GM15510 (cell line): ENCODE results near the gene KLHDC1.

Experiments
- POLR2A ChIP-seq: IDR thresholded peaks from 3 replicates; pipeline ENCODE4 v1.6.1; 2011; ENCODE audit warnings: borderline replicate concordance; ENCODE audit not compliant: insufficient read length; ENCODE audit errors: extremely low read depth

Gene KLHDC1

DNA sequence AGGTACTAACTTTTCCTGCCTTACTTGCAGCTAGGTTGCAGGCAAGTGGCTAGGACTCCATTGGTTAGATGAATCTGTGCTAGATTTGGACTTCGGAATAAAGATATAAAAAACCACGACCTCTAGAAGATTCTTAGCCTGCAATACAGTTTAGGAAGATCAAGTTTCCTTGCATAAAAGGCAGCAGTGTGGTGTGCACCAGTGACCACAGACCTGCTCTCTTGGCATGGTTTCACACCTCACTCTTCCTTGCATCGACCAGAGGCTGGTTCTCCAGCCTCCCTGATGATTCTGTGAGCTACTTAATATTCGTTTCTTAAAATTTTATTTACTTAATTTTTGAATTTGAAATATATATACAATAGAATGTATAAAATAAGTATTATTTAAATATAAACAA is 9.8 kb downstream of the KLHDC1 start:
- no peak for TF ChIP-seq POLR2A

DNA sequence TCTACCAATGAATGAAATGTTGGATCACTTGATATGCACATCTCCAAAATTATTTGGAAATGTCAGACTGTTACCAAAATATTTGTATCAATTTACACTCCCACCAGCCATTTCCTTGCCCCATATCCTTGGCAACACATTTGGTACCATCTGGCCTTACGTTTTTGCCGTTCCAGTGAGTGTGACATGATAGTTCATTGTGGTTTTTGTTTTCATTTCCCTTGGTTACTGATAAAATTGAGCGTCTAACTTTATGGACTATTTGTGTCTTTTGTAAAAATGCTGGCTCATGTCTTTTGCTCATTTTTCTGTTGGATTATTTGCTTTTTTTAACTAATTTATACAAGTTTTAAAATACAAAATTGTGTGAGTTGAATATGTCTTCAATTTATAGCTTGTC is 11.0 kb downstream of the KLHDC1 start:
- no peak for TF ChIP-seq POLR2A

DNA sequence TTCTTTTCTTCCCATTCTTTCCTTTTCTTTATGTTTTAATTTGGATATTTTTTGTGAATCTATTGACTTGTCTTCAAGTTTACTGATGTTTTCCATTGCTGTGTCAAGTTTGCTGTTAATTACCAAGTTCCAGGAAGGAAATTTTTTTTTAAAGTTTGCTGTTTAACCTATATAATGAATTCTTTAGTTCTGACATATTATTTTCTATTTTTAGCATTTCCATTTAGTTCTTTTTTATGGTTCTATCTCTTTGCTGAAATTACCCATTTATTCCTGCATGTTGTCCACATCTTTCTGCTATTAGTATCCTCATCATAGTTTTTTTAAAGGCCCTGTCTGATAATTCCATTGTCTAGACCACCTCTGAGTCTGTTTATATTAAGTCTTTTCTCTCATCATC is 27.8 kb downstream of the KLHDC1 start:
- TF ChIP-seq POLR2A = no peak

DNA sequence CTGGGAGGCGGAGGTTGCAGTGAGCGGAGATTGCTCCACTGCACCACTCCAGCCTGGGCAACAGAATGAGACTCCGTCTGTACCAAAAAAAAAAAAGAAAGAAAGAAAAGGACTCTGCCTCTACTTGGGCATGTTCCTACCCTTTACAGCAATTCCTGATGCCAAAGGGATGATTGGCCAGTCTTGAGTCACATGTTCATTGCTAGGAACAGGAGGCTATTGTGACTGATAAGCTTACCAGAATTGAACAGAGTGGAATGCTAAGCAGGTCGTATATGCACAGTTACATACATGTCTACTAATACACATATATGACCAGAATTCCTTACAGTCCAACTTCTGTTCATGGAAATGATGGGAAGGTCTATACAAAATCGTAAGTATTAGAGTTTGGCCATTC is 34.3 kb downstream of the KLHDC1 start:
- no peak for TF ChIP-seq POLR2A

- no peak for TF ChIP-seq POLR2A
Measured at GRCh38 chr14:49732896-49733295, 40.0 kb downstream of the KLHDC1 start.

GRCh38 chr14:49733836-49734235 is 40.9 kb downstream of the KLHDC1 start:
- no peak for TF ChIP-seq POLR2A

- no peak for TF ChIP-seq POLR2A
Measured at GRCh38 chr14:49745191-49745590, 52.3 kb downstream of the KLHDC1 start.

DNA sequence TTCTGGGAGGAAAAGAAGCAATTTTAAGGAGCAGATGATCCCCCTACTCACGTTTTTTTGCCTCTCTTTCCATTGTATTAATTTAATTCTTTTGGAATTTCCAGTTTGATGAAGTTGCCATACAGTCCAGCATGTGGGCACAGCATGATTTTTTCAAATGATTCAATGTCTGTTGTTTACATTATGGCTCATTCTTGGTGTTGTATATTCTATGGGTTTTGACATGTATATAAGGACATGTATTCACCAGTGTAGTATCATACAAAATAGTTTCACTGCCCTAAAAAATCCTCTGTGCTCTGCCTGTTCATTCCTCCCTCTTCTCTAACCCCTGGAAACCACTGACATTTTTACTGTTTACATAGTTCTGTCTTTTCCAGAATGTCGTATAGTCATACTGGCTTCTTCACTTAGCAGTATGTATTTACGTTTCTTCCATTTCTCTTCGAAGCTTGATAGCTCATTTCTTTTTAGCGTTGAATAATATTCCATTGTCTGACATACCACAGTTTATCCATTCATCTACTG is 61.7 kb downstream of the KLHDC1 start:
- no peak for TF ChIP-seq POLR2A

DNA sequence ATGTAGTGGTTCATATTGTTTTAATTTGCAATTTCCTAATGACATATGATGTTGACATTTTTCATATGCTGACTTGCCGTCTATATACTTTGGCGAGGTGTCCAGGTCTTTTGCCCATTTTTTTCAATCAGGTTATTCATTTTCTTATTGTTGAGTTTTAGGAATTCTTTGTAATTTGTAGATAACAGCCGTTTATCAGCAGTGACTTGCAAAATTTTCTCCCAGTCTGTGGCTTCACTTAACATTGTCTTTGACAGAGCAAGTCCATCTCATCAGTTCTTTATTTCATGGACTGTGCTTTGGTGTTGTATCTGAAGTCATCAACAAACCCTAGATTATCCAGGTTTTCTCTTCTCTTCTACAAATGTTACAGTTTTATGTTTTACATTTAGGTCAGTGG is 62.5 kb downstream of the KLHDC1 start:
- TF ChIP-seq POLR2A = no peak

DNA sequence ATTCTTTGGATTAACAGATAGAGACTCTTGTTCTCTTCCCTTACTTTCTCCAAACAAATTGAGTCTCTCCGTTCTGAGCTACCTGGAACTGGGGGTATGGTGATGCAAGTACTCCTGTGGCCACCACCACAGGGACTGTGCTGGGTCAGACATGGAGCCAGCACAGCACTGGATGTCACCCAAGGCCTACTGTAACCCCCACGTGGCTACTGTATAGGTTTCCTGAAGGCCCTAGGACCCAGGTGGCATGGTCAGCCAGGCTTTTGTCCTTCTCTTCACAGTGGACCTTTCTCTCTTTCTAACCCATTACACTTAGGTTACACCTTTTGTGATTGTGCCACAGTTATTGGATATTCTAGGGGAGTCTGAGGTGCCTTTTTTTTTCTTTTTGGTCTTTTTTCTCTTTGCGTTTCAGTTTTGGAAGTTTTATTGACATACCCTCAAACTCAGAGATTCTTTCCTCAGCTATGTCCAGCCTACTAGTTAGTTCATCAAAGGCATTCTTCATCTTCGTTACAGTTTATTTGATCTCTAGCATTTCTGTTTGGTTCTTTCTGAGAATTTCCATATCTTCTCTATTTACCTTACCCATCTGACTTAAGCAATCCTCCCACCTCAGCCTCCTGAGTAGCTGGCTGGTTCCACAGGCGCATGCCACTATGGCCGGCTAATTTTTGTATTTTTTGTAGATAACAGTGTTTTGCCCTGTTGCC is 69.1 kb downstream of the KLHDC1 start:
- no peak for TF ChIP-seq POLR2A

- no peak for TF ChIP-seq POLR2A
Measured at GRCh38 chr14:49766839-49767238, 73.9 kb downstream of the KLHDC1 start.

DNA sequence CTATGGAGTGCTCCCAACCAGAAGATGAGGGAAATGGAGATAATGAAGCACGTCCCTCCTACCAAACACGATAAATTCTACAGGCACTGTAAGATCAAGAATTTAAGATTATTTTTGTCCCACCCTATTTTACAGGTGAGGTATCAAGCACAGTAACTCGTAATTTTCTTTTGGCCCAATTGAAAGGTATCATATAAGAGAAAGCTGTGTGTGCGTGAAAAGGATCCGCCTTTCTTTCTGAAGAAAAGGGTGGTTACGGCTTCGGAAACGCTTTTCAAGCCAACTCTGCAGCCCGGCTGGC is 74.3 kb downstream of the KLHDC1 start:
- no peak for TF ChIP-seq POLR2A

DNA sequence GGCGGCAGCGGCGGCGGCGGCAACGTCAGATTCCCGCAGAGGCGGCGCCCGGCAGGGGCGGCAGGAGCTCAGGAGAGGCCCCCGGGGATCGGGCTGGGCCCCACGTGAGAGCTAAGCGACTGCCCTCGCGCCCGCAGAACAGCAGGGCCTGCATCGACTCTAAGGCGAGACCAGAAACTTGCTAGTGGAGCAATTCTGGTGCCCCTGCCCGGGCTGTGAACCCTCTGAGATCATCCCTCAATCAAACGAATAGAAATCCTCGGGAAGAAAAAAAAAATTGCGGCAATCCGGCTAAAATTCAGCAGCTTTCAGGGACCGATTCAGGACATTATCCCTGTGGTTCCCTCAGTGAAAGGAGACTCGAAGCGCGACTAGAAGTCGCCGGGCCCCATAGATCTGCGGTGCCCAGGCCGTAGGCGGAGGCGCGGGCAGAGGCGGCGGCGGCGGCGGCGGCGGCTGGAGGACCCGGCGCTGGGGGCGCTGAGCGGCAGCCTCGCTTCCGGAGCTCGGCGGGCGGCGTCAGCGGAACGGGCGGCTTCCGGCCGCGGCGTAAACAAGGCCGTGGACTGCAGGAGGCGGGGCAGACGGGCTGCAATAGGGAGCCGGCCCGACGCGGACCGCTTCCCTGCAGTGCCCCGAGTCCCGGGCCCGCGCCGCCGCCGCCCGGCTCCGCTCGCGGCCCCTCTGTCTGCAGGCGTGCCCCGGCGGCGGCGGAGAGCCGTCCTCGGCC is 74.8 kb downstream of the KLHDC1 start, which contains the start of gene KLHDC2:
TSS of gene KLHDC2 (plus strand) at position 583 of the 730 bp plus-strand sequence. CDS start 316 bp downstream, outside the sequence.
- peak; percentile 72 for TF ChIP-seq POLR2A

- TF ChIP-seq POLR2A = no peak
Measured at GRCh38 chr14:49768301-49769121, 75.6 kb downstream of the KLHDC1 start.

DNA sequence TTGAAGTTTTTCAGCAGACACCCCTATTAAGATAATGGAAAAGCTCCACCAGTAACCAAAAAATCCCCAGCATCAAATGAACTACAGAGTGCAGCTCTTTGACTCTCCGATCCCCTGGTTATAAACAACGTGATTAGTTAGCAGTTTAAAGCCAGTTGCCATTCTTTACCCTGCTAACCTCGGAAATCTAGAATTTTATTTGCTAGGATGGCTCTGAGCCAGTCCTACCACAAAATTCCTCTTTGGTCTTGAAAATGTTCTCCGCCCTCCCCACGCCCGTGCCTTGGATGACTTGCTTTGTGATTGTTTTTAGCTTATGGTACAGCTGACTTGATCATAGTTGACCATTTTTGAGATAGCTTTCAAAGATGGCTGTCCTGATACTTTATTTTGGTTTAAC is 76.3 kb downstream of the KLHDC1 start:
- TF ChIP-seq POLR2A = no peak
